H9 (cell line): ENCODE data around the gene FRYL. TPM values are rescaled to one million over a fixed set of nuclear protein-coding genes. Genes with fewer than 3 reads are reported as not detected.

Source experiments
- DNase-seq: peaks from one replicate; pipeline ENCODE4 v3.0.0-alpha.2; 2017
- H2AFZ ChIP-seq: one replicate; pipeline ENCODE4 v1.6.1; 2013; ENCODE audit warnings: mild to moderate bottlenecking, low read length, control low read depth, moderate library complexity
- H2AK5ac ChIP-seq: 2 replicates; pipeline ENCODE4 v1.6.1; 2013; ENCODE audit warnings: low read length, control low read depth, mixed read lengths; ENCODE audit not compliant: insufficient read length
- H2BK120ac ChIP-seq: one replicate; pipeline ENCODE4 v1.6.1; 2013; ENCODE audit warnings: low read depth, mild to moderate bottlenecking, low read length, control low read depth, inconsistent platforms; ENCODE audit not compliant: poor library complexity, severe bottlenecking
- H2BK12ac ChIP-seq: 2 replicates; pipeline ENCODE4 v1.6.1; 2013; ENCODE audit warnings: low read length, control low read depth, mixed read lengths, low read depth; ENCODE audit not compliant: insufficient read length
- H2BK15ac ChIP-seq: 2 replicates; pipeline ENCODE4 v1.6.1; 2013; ENCODE audit warnings: low read depth, low read length, control low read depth
- H2BK20ac ChIP-seq: one replicate; pipeline ENCODE4 v1.6.1; 2013; ENCODE audit warnings: low read depth, mild to moderate bottlenecking, low read length, control low read depth, inconsistent platforms; ENCODE audit not compliant: poor library complexity, severe bottlenecking
- H2BK5ac ChIP-seq: 2 replicates; pipeline ENCODE4 v1.6.1; 2013; ENCODE audit warnings: low read length, control low read depth, mixed read lengths; ENCODE audit not compliant: insufficient read length
- H3K14ac ChIP-seq: 2 replicates; pipeline ENCODE4 v1.6.1; 2013; ENCODE audit warnings: low read length, control low read depth; ENCODE audit not compliant: insufficient read depth
- H3K18ac ChIP-seq: 2 replicates; pipeline ENCODE4 v1.6.1; 2013; ENCODE audit warnings: low read depth, mild to moderate bottlenecking, mixed read lengths, low read length, control low read depth; ENCODE audit not compliant: insufficient read length
- H3K23ac ChIP-seq: 2 replicates; pipeline ENCODE4 v1.6.1; 2013; ENCODE audit warnings: low read length, control low read depth, mixed read lengths, low read depth; ENCODE audit not compliant: insufficient read length
- H3K23me2 ChIP-seq: 2 replicates; pipeline ENCODE4 v1.6.1; 2013; ENCODE audit warnings: low read depth, mild to moderate bottlenecking, mixed read lengths, low read length, control low read depth; ENCODE audit not compliant: insufficient read length, poor library complexity, severe bottlenecking
- H3K27ac ChIP-seq: 2 replicates; pipeline ENCODE4 v1.5.1; 2013; ENCODE audit warnings: low read length, control low read depth, mixed read lengths, low read depth; ENCODE audit not compliant: insufficient read length
- H3K27me3 ChIP-seq: 2 replicates; pipeline ENCODE4 v1.6.1; 2013; ENCODE audit warnings: low read length, control low read depth, inconsistent platforms; ENCODE audit not compliant: insufficient read depth
- H3K4ac ChIP-seq: 2 replicates; pipeline ENCODE4 v1.6.1; 2013; ENCODE audit warnings: low read depth, mild to moderate bottlenecking, control low read depth, inconsistent platforms, low read length, moderate library complexity
- H3K4me1 ChIP-seq: 2 replicates; pipeline ENCODE4 v1.6.1; 2013; ENCODE audit warnings: low read length, control low read depth, inconsistent platforms; ENCODE audit not compliant: insufficient read depth
- H3K4me2 ChIP-seq: 2 replicates; pipeline ENCODE4 v1.6.1; 2013; ENCODE audit warnings: low read length, control low read depth, mixed read lengths; ENCODE audit not compliant: insufficient read length, insufficient read depth
- H3K56ac ChIP-seq: 2 replicates; pipeline ENCODE4 v1.6.1; 2013; ENCODE audit warnings: low read depth, mild to moderate bottlenecking, mixed read lengths, low read length, control low read depth; ENCODE audit not compliant: insufficient read length
- H3K79me1 ChIP-seq: 2 replicates; pipeline ENCODE4 v1.6.1; 2013; ENCODE audit warnings: low read depth, mild to moderate bottlenecking, moderate library complexity, low read length, control low read depth, inconsistent platforms; ENCODE audit not compliant: insufficient read depth, poor library complexity, severe bottlenecking
- H3K79me2 ChIP-seq: 2 replicates; pipeline ENCODE4 v1.6.1; 2013; ENCODE audit warnings: low read length, control low read depth, inconsistent platforms; ENCODE audit not compliant: insufficient read depth
- H3K9ac ChIP-seq: 2 replicates; pipeline ENCODE4 v1.6.1; 2013; ENCODE audit warnings: low read length, control low read depth, mixed read lengths; ENCODE audit not compliant: insufficient read length; ENCODE audit errors: extremely low read depth
- H3K9me3 ChIP-seq: one replicate; pipeline ENCODE4 v1.6.1; 2013; ENCODE audit warnings: low read depth, low read length, inconsistent platforms; ENCODE audit not compliant: control insufficient read depth
- H3T11ph ChIP-seq: one replicate; pipeline ENCODE4 v1.6.1; 2013; ENCODE audit warnings: mild to moderate bottlenecking, low read length, control low read depth, inconsistent platforms
- H4K20me1 ChIP-seq: one replicate; pipeline ENCODE4 v1.6.1; 2013; ENCODE audit not compliant: control insufficient read depth, insufficient read length, insufficient read depth
- H4K5ac ChIP-seq: 2 replicates; pipeline ENCODE4 v1.6.1; 2013; ENCODE audit warnings: low read depth, mild to moderate bottlenecking, mixed read lengths, low read length, control low read depth; ENCODE audit not compliant: insufficient read length
- H4K8ac ChIP-seq: replicated peaks from 2 replicates; pipeline ENCODE4 v1.6.1; 2013; ENCODE audit warnings: low read length, control low read depth, mixed read lengths, low read depth; ENCODE audit not compliant: insufficient read length
- H4K91ac ChIP-seq: 2 replicates; pipeline ENCODE4 v1.6.1; 2013; ENCODE audit warnings: low read depth, mild to moderate bottlenecking, moderate library complexity, mixed read lengths, low read length, control low read depth; ENCODE audit not compliant: insufficient read length
- H3K27ac Mint-ChIP-seq, 3 experiments: 2 replicates in 2 of 3; 3 replicates in 1 of 3; pipeline ENCODE4 v1.8.0; 2020 to 2021; ENCODE audit warnings: mixed read lengths in 3 of 3, mild to moderate bottlenecking in 1 of 3, moderate library complexity in 1 of 3
- H3K27me3 Mint-ChIP-seq: 2 replicates; pipeline ENCODE4 v1.8.0; 2021; ENCODE audit warnings: low read depth, mild to moderate bottlenecking, moderate library complexity, mixed read lengths
- H3K36me3 Mint-ChIP-seq, 3 experiments: 2 replicates in 2 of 3; 3 replicates in 1 of 3; pipeline ENCODE4 v1.8.0; 2020 to 2021; ENCODE audit warnings: low read depth in 3 of 3, mixed read lengths in 3 of 3; ENCODE audit not compliant: insufficient read depth in 1 of 3
- H3K4me1 Mint-ChIP-seq, 2 experiments: 2 replicates each; pipeline ENCODE4 v1.8.0; 2020; ENCODE audit warnings: mixed read lengths in 2 of 2
- H3K4me3 Mint-ChIP-seq, 2 experiments: 2 replicates in 1 of 2; 3 replicates in 1 of 2; pipeline ENCODE4 v1.8.0; 2020 to 2021; ENCODE audit warnings: mild to moderate bottlenecking in 2 of 2, mixed read lengths in 2 of 2, moderate library complexity in 1 of 2
- H3K9me3 Mint-ChIP-seq, 2 experiments: 2 replicates in 1 of 2; 3 replicates in 1 of 2; pipeline ENCODE4 v1.8.0; 2020; ENCODE audit warnings: mild to moderate bottlenecking in 2 of 2, mixed read lengths in 2 of 2, moderate library complexity in 1 of 2
- CTCF ChIP-seq: fragments of 200-600 bp; sonication (generic); conservative IDR thresholded peaks from 3 replicates; pipeline ENCODE4 v1.8.0; 2021; ENCODE audit warnings: antibody characterized with exemption, mild to moderate bottlenecking
- WGBS: extraction: QIAGEN DNeasy Blood & Tissue Kit; methylation state at CpG from one replicate; pipeline ENCODE4 v1.1.7; 2013; ENCODE audit warnings: missing lambda C conversion rate, low lambda C conversion rate, mixed read lengths; ENCODE audit not compliant: insufficient read length; ENCODE audit errors: extremely low coverage; 5-methylcytosine and 5-hydroxymethylcytosine counted together
- total RNA-seq: library from RNA; stranded (reverse); gene quantifications from 2 replicates; pipeline ENCODE4 v1.2.1, GENCODE V29; 2021

Gene FRYL
- total RNA-seq, 1 experiment from 2014 or later: 31.5 TPM

GRCh38 chr4:48518143-48518542 lies 261.9 kb downstream of the FRYL start:
- Histone ChIP-seq H3K79me2 (no peaks in the 10 kb centered on the region), H4K8ac (no peak overlapping the region), H3K27me3 (no peaks in the 10 kb centered on the region), H3K4ac (no peak overlapping the region), H3K14ac (no peak overlapping the region), H2AK5ac (no peak overlapping the region), H3K9me3 (no peaks in the 10 kb centered on the region), H2BK5ac (no peak overlapping the region), H3K18ac (no peak overlapping the region), H2BK120ac (no peak overlapping the region), H3K4me1 (no peaks in the 10 kb centered on the region), H2AFZ (no peak overlapping the region), H2BK15ac (no peak overlapping the region), H3T11ph (no peak overlapping the region), H3K56ac (no peak overlapping the region), H4K20me1 (no peaks in the 10 kb centered on the region), H3K4me2 (no peak overlapping the region), H4K5ac (no peak overlapping the region), H3K79me1 (no peaks in the 10 kb centered on the region), H2BK20ac (no peak overlapping the region), H3K27ac (no peak overlapping the region), H4K91ac (no peak overlapping the region), H3K9ac (no peak overlapping the region), H3K23ac (no peak overlapping the region), H2BK12ac (no peak overlapping the region), H3K23me2 (no peaks in the 10 kb centered on the region)
- no peak for TF ChIP-seq CTCF
- Mint-ChIP-seq H3K4me3 (no peak overlapping the region), H3K36me3 (peaks cover 26 to 47% (median 46%) of the 10 kb centered on the region in 3 experiments), H3K27ac (no peak overlapping the region), H3K27me3 (no peaks in the 10 kb centered on the region), H3K9me3 (no peaks in the 10 kb centered on the region), H3K4me1 (no peaks in the 10 kb centered on the region)
- DNase-seq: no peak
- WGBS: no CpG with 5 or more reads among the region's 3 CpGs
